Activated gamma-delta T cell treated with Interleukin-2 at 50 U/mL for 16 hours (primary cell): ENCODE data around the gene HSPB2.

ENCODE experiments used
- DNase-seq: peaks from one replicate; pipeline ENCODE4 v3.0.0-alpha.2; 2020

The HSPB2 gene

DNA sequence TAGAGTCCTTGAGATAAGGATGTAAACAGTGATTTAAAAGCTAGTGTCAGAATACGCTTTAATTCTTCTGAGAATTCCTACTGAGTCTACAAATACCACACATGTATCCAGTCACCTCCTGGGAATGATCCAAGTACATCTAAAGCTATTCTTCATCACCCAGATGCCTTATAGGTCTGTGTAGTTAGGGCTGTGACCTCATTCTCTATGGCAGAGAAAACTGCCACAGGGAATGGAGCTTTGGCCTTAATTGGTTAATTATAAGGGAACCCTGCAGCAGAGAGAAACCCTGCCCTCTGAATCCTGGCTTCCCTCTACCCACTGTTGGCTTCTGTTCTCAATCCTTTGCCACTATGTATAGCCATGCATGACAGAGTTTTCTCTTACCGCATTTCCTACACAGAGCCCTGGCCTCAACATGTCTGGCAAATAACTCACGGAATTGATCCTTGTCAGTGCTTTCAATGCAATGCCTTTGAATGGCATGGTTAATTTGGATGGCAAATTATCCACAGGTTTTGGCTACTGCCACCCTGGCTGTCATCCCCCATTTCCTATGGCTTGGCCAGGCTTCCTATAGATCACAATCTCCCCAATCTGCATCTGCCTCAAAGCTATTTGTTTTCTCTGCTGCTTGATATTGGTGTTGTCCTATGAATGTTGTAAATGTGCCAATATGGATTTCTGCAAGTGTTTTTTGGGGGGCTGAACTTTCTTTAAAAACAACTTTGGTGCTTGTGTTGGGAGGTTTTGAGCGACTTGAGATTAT, 27.5 kb downstream of the HSPB2 start:
- DNase-seq = no peak

- DNase-seq = no peak
Measured at GRCh38 chr11:111941963-111942362, 29.4 kb downstream of the HSPB2 start.

DNA sequence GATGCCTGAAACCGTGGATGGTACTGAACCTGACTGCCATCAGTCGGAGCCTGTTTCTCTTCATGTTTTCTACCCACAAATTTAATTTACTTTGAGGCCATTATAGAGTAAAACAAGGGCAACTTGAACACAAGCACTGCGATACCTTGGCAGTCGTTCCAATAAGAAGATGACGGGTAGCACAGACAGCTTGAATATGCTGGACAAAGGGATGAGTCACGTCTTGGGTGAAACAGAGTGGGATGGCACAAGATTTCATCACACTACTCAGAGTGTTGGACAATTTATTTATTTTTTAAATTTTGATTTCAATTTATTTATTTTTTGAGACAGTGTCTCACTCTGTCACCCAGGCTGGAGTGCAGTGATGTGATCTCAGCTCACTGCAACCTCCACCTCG, 30.3 kb downstream of the HSPB2 start:
- DNase-seq = no peak

GRCh38 chr11:111944139-111944538, 31.6 kb downstream of the HSPB2 start:
- no peak for DNase-seq

GRCh38 chr11:111944651-111945051, 32.1 kb downstream of the HSPB2 start:
- DNase-seq = no peak

DNA sequence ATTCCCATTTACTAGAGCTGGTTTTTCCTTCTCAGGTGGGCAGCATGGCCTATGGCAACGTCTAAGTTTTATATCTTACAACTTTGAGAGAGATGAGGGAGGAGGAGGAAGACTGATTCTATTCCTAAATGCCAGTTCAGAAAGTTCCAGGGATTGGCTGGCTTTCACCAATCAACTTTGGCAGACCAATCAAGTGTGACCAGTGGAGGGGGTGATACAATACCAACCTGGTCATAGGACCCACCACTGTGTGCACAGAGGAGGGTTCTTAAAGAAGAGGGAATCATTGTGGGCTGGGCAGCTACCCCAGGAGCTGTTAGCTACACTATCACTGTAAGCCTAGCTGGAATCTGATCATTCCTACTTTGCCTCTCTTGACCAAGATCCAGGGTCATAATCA, 32.7 kb downstream of the HSPB2 start:
- no peak for DNase-seq

DNA sequence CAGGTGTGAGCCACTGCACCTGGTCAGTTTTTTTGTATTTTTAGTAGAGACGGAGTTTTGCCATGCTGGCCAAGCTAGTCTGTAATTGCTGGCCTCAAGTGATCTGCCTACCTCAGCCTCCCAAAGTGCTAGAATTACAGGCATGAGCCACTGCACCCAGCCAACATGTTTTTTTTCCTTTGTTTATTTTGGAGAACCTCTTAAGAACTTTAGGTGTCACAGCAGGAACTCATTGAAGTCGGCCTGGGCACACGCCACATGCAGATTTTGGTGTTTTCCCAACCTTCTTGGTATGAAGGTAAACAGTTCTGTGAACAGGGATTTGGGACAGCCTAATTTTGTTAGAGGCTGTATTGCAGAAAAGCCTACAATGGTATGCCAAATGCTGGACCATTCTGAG, 34.0 kb downstream of the HSPB2 start:
- DNase-seq = no peak

DNA sequence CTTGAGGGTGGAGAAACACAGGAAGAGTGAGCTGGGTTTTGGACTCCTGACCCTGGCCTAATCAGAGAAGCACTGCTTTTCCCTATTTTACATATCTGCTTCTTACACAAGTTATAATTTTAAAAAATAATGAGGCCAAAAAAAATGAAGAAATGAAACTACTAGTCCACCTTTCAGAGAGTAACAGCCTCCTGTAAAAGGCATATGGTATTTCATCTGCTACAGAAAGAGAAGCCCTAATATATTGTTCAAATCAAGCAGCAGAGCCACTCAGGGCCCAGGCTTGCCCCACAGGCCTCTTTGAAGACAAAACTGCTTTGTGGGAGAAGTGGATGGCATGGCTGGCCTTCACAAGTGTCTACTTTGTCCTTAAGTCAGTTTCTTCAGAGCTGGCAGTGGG, 34.6 kb downstream of the HSPB2 start:
- DNase-seq = no peak

GRCh38 chr11:111949519-111950426, 37.2 kb downstream of the HSPB2 start:
- no peak for DNase-seq

DNA sequence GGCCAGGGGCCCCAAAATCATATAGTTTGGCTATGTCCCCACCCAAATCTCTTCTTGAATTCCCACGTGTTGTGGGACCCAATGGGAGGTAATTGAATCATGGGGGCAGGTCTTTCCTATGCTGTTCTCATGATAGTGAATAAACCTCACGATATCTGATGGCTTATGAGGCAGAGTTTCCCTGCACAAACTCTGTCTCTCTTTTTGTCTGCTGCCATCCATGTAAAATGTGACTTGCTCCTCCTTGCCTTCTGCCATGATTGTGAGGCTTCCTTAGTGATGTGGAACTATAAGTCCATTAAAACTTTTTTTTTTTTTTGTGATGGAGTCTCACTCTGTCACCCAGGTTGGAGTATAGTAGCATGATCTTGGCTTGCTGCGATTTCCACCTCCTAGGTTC, 39.0 kb downstream of the HSPB2 start:
- DNase-seq = no peak

DNA sequence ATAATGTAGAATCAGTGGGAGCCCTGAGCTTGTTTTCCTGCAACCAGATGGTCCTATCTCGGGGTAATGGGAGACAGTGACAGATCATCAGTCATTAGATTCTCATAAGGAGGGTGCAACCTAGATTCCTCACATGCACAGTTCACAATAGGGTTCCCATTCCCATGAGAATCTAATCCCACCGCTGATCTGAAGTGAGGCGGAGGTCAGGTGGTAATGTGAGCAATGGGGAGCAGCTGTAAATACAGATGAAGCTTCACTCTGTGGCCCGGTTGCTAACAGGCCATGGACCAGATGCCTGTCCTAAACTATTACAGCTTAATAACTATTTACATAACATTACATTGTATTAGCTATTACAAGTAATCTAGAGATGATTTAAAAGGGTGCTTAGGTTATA, 41.6 kb downstream of the HSPB2 start:
- DNase-seq = no peak

- no peak for DNase-seq
Measured at GRCh38 chr11:111957663-111958444, 45.3 kb downstream of the HSPB2 start.

- no peak for DNase-seq
Measured at GRCh38 chr11:111960916-111961315, 48.4 kb downstream of the HSPB2 start.

- DNase-seq = no peak
Measured at GRCh38 chr11:111961389-111962300, 49.1 kb downstream of the HSPB2 start.
